HepG2 (cell line): Measurements from ENCODE around the gene ARHGDIA. TPM values are rescaled to one million over a fixed set of nuclear protein-coding genes. Genes with fewer than 3 reads are reported as not detected.

Experiments used
- ATAC-seq: fragments of 200-7000 bp; cut with Tn5 transposase; 3 replicates; pipeline ENCODE4 v1.9.1; 2020; ENCODE audit warnings: mild to moderate bottlenecking, moderate library complexity
- BruUV-seq: library from RNA; stranded (reverse); fragments of 400-500 nt; replicated peaks from 2 replicates; lab custom pipeline; 2021; lab: Mats Ljungman, UMichigan
- CTCF ChIA-PET: fragments of 300-600 bp; formaldehyde crosslinking; extraction: SDS; loops from one replicate; lab custom pipeline; 2021; ENCODE audit warnings: low total read pairs, inconsistent platforms, low intra/inter-chr PET ratio; lab: Yijun Ruan, JAX
- POLR2A ChIA-PET: fragments of 350-600 bp; sonication (Branson Sonifier 250); formaldehyde crosslinking; loops from one replicate; lab custom pipeline; 2020; ENCODE audit warnings: antibody characterized with exemption, inconsistent platforms; lab: Yijun Ruan, JAX
- DNase-seq: peaks from one replicate; pipeline ENCODE4 v3.0.0-alpha.2; 2015; ENCODE audit warnings: low spot score
- FAIRE-seq: peaks from 3 replicates; lab custom pipeline; 2011; peaks lifted over from hg19 to GRCh38; lab: Jason Lieb, UNC
- H2AFZ ChIP-seq: one replicate; pipeline ENCODE4 v1.6.1; 2011; ENCODE audit warnings: low read length, inconsistent platforms
- H3K27ac ChIP-seq: fragments of 300-600 bp; 3 replicates; pipeline ENCODE4 v1.8.0; 2011; ENCODE audit warnings: mixed run types, mild to moderate bottlenecking, mixed read lengths, low read length, inconsistent platforms; ENCODE audit not compliant: insufficient read depth; ENCODE audit errors: extremely low read length
- H3K27me3 ChIP-seq, 2 experiments: fragments of 200-600 bp in 1 of 2; 2 replicates in 1 of 2; 3 replicates in 1 of 2; pipeline versions ENCODE4 v1.6.0 to v1.8.0; 2011; ENCODE audit warnings: low read length in 2 of 2, mild to moderate bottlenecking in 2 of 2, moderate library complexity in 2 of 2, inconsistent platforms in 1 of 2; ENCODE audit not compliant: insufficient read depth in 2 of 2, control insufficient read depth in 1 of 2
- H3K36me3 ChIP-seq, 2 experiments: fragments of 200-600 bp in 1 of 2; replicated peaks in 1 of 2; 2 replicates in 1 of 2; 3 replicates in 1 of 2; pipeline versions ENCODE4 v1.5.1 to v1.8.0; 2011; ENCODE audit warnings: low read length in 2 of 2, inconsistent platforms in 1 of 2; ENCODE audit not compliant: insufficient read depth in 2 of 2, control insufficient read depth in 1 of 2
- H3K4me1 ChIP-seq: 2 replicates; pipeline ENCODE4 v1.5.1; 2012; ENCODE audit warnings: low read length, inconsistent platforms; ENCODE audit not compliant: insufficient read depth
- H3K4me2 ChIP-seq: 2 replicates; pipeline ENCODE4 v1.6.0; 2011; ENCODE audit warnings: low read depth, low read length, inconsistent platforms
- H3K4me3 ChIP-seq, 3 experiments: fragments of 200-600 bp in 1 of 3; sonication (generic), shearing (Covaris generic) in 1 of 3; replicated peaks in 1 of 3; 2 replicates each; pipeline ENCODE4 v1.5.1; 2011 to 2016; ENCODE audit warnings: low read length in 3 of 3, inconsistent platforms in 2 of 3, low read depth in 2 of 3, mild to moderate bottlenecking in 2 of 3, control low read depth in 1 of 3, mixed read lengths in 1 of 3; ENCODE audit not compliant: insufficient read depth in 1 of 3
- H3K79me2 ChIP-seq: one replicate; pipeline ENCODE4 v1.6.1; 2011; ENCODE audit warnings: low read length, inconsistent platforms; ENCODE audit not compliant: insufficient read depth
- H3K9ac ChIP-seq: 2 replicates; pipeline ENCODE4 v1.6.0; 2011; ENCODE audit warnings: mild to moderate bottlenecking, low read depth, low read length, inconsistent platforms; ENCODE audit not compliant: insufficient read depth
- H3K9me3 ChIP-seq: 2 replicates; pipeline ENCODE4 v1.5.1; 2012; ENCODE audit warnings: mild to moderate bottlenecking, low read length
- H4K20me1 ChIP-seq: 2 replicates; pipeline ENCODE4 v1.6.0; 2011; ENCODE audit warnings: inconsistent platforms, mild to moderate bottlenecking, low read length, moderate library complexity; ENCODE audit not compliant: insufficient read depth
- AGO2 ChIP-seq: fragments of 200-400 bp; formaldehyde crosslinking; optimal IDR thresholded peaks from 2 replicates; pipeline ENCODE3; 2017; ENCODE audit warnings: mild to moderate bottlenecking, low read depth, low read length, moderate library complexity
- FOSL2 ChIP-seq: sonication (generic); formaldehyde crosslinking; IDR thresholded peaks from 2 replicates; pipeline ENCODE4 v1.4.0; 2020; ENCODE audit warnings: missing genetic modification reagents
- HNRNPLL ChIP-seq: fragments of 200-400 bp; formaldehyde crosslinking; IDR thresholded peaks from 2 replicates; pipeline ENCODE4 v1.6.1; 2017; ENCODE audit warnings: mild to moderate bottlenecking, low read depth, low read length; ENCODE audit not compliant: poor library complexity, severe bottlenecking
- SNAPC2 ChIP-seq: sonication (generic); formaldehyde crosslinking; IDR thresholded peaks from 2 replicates; pipeline ENCODE4 v1.8.1; 2022; ENCODE audit warnings: mild to moderate bottlenecking, missing genetic modification reagents
- ZNF501 ChIP-seq: sonication (generic); formaldehyde crosslinking; IDR thresholded peaks from 2 replicates; pipeline ENCODE4 v1.5.1; 2020; ENCODE audit warnings: mild to moderate bottlenecking, moderate library complexity, missing genetic modification reagents
- WGBS: methylation state at CpG from one replicate; pipeline ENCODE4 v1.1.6; 2017; ENCODE audit warnings: low lambda C conversion rate; 5-methylcytosine and 5-hydroxymethylcytosine counted together
- in situ Hi-C: cut with HindIII; loops from 2 replicates; pipeline ENCODE4 v1.10.0; 2017; ENCODE audit warnings: low pct_unique_long_range_greater_than_20kb; ENCODE audit not compliant: extremely low pct_ligation_motif_present
- intact Hi-C: fragments of 100-400 bp; cut with micrococcal nuclease; formaldehyde crosslinking; loops from one replicate; pipeline ENCODE4 v1.10.0; 2022; ENCODE audit not compliant: unreplicated experiment
- polyA plus RNA-seq, 8 experiments: library from polyadenylated mRNA; depleted of rRNA in 3 of 8; stranded (reverse) in 7 of 8; unstranded in 1 of 8; fragments of >200 nt; fragmentation: Illumina TruSeq in 4 of 8; extraction: Trizol in 4 of 8; gene quantifications; 2 replicates each; pipeline versions ENCODE4 v1.2.1 to v1.2.3, GENCODE V29; 2011 to 2016; ENCODE audit warnings: low read depth in 4 of 8, missing spikeins in 1 of 8, mixed read lengths in 1 of 8; ENCODE audit not compliant: insufficient read depth in 1 of 8
- total RNA-seq, 5 experiments: library from RNA; depleted of rRNA; stranded (reverse); fragments of >200 nt; fragmentation: Illumina TruSeq; extraction: Trizol; gene quantifications; 2 replicates each; pipeline ENCODE4 v1.2.3, GENCODE V29; 2016; ENCODE audit warnings: low read depth in 1 of 5
- TF ChIP-seq, protein P1 (sequence below): sonication (generic); formaldehyde crosslinking; IDR thresholded peaks from 2 replicates; pipeline ENCODE4 v1.4.0; 2020; ENCODE audit warnings: missing genetic modification reagents
- TF ChIP-seq, protein P2 (sequence below): sonication (generic); formaldehyde crosslinking; IDR thresholded peaks from 2 replicates; pipeline ENCODE4 v1.4.0; 2020; ENCODE audit warnings: missing genetic modification reagents, borderline replicate concordance

Gene ARHGDIA
- total and polyA plus RNA-seq, 2 of the 13 experiments (the other 11 are each of a cell fraction or from before 2014, with no cell fraction given): 40.0 to 64.0 TPM

DNA sequence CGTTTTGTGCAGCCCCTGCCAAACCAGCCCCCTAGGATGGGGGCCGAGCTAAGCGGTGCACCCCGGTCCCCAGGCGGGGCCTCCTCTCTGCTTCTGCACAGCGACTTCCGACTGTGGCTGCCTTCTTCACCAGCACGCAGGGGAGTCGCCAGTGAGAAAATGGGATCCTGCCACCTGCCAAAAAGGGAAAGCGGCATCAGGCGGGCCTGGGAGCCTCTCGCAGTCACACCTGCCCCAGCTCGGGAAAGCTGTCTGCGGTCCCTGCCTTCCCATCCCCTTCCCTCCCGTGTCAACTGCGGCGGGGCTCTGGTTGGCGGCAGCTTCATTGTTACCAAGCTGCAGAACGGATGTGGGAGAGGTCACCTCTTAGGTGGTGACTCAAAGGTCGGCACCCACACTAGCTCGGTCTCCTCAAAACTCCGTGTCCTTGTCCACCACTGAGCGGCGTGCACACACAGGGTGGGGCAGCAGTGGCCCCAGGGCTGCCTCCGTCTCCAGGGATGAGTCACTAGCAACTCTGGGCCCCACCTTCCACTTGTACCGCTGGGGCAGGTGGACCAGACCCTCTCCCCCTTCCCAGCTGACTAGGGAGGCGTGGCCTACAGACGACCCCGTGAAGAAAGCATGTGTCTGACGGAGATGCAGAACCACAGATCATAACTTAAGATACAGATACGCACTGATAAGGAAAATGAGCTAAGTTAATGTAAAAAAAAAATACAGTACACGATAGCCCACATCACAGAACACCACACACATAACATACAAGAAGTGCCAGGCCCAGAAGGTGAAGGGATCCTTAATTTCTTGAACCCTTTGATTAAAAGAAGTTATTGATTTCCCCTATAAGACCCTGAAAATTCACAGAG is 41.5 kb upstream of the ARHGDIA start:
- no peak overlapping the region for H3K4me3 ChIP-seq
- no peak overlapping the region for H3K27ac ChIP-seq
- no peak overlapping the region for H3K9ac ChIP-seq
- peaks cover 50% of the 10 kb centered on the region for H3K4me1 ChIP-seq
- H3K27me3 ChIP-seq: no peaks in the 10 kb centered on the region; a peak in 1 of 5 replicates
- intact Hi-C loops (loop anchor here (5.0 kb wide), 1 partner anchor 40 kb away; the partner anchor contains the start of gene ARHGDIA), in situ Hi-C loops (no loop called here)
- DNase-seq (no peak), ATAC-seq (no peak), FAIRE-seq (no peak)
- no peak overlapping the region for H2AFZ ChIP-seq
- no peaks in the 10 kb centered on the region for H3K9me3 ChIP-seq
- peaks cover 6% of the 10 kb centered on the region; the same call in 1 of the 2 replicates for H4K20me1 ChIP-seq
- BruUV-seq: no TSS peak
- TF ChIP-seq, protein P1, sequence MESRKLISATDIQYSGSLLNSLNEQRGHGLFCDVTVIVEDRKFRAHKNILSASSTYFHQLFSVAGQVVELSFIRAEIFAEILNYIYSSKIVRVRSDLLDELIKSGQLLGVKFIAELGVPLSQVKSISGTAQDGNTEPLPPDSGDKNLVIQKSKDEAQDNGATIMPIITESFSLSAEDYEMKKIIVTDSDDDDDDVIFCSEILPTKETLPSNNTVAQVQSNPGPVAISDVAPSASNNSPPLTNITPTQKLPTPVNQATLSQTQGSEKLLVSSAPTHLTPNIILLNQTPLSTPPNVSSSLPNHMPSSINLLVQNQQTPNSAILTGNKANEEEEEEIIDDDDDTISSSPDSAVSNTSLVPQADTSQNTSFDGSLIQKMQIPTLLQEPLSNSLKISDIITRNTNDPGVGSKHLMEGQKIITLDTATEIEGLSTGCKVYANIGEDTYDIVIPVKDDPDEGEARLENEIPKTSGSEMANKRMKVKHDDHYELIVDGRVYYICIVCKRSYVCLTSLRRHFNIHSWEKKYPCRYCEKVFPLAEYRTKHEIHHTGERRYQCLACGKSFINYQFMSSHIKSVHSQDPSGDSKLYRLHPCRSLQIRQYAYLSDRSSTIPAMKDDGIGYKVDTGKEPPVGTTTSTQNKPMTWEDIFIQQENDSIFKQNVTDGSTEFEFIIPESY (CRISPR knock-in tag): peak; percentile 80
- peak; percentile 76 for TF ChIP-seq AGO2
- TF ChIP-seq, protein P2, sequence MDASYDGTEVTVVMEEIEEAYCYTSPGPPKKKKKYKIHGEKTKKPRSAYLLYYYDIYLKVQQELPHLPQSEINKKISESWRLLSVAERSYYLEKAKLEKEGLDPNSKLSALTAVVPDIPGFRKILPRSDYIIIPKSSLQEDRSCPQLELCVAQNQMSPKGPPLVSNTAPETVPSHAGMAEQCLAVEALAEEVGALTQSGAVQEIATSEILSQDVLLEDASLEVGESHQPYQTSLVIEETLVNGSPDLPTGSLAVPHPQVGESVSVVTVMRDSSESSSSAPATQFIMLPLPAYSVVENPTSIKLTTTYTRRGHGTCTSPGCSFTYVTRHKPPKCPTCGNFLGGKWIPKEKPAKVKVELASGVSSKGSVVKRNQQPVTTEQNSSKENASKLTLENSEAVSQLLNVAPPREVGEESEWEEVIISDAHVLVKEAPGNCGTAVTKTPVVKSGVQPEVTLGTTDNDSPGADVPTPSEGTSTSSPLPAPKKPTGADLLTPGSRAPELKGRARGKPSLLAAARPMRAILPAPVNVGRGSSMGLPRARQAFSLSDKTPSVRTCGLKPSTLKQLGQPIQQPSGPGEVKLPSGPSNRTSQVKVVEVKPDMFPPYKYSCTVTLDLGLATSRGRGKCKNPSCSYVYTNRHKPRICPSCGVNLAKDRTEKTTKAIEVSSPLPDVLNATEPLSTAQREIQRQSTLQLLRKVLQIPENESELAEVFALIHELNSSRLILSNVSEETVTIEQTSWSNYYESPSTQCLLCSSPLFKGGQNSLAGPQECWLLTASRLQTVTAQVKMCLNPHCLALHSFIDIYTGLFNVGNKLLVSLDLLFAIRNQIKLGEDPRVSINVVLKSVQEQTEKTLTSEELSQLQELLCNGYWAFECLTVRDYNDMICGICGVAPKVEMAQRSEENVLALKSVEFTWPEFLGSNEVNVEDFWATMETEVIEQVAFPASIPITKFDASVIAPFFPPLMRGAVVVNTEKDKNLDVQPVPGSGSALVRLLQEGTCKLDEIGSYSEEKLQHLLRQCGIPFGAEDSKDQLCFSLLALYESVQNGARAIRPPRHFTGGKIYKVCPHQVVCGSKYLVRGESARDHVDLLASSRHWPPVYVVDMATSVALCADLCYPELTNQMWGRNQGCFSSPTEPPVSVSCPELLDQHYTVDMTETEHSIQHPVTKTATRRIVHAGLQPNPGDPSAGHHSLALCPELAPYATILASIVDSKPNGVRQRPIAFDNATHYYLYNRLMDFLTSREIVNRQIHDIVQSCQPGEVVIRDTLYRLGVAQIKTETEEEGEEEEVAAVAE (CRISPR knock-in tag): no peak
- no peak for TF ChIP-seq SNAPC2 (CRISPR knock-in tag)
- peak; percentile 16 for TF ChIP-seq HNRNPLL
- peak; percentile 40; the same call in 1 of the 2 replicates for TF ChIP-seq FOSL2
- 0 out of 2 replicates have a peak, but pooled peaks have one; percentile 3 for TF ChIP-seq ZNF501 (CRISPR knock-in tag)
- CTCF ChIA-PET: no interaction called here
- POLR2A ChIA-PET: interaction anchor here (1.3 to 1.4 kb wide), 4 partner anchors 10 to 29 kb away, joined by 3 to 4 read pairs (median 4); partner anchors contain the start of gene NPB
- peaks cover 50% of the 10 kb centered on the region for H3K79me2 ChIP-seq
- WGBS: 95% methylated on average over 32 of the region's 32 CpGs
- H3K36me3 ChIP-seq: peaks cover 43 to 62% of the 10 kb centered on the region in 2 experiments
- no peak overlapping the region for H3K4me2 ChIP-seq
